Measurements from ENCODE around the gene BTG4. TPM values are rescaled to one million over a fixed set of nuclear protein-coding genes. Genes with fewer than 3 reads are reported as not detected.

Gene BTG4
- total and polyA plus RNA-seq, 2 donors (not counting 1 experiment from before 2014, with no cell fraction given) = not detected

DNA sequence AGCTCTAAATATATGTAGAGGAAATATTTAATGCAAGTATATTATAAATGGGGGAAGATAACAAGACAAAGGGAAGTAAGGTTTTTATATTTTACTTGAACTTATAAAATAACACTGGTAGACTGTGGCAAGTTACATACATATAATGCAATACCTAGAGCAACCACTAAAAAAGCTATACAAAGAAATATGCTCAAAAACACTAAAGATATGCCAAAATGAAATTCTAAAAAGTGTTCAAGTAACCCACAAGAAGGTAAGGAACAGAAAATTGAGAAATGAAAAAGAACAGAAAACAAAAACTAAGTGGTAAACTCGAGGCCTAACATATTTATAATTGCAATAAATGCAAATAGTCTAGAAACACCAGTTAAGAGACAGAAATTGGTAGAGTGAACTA is 32.5 kb downstream of the BTG4 start:
- Histone ChIP-seq H3K4me1 (ENCODE audit: control insufficient read depth in 2 of 2, insufficient read depth in 2 of 2, low read length in 2 of 2) (no peaks in the 10 kb centered on the region), H3K79me2 (ENCODE audit: control insufficient read depth, insufficient read depth, low read length) (no peaks in the 10 kb centered on the region), H3K4me3 (ENCODE audit: control extremely low read depth in 1 of 5, extremely low read depth in 1 of 5, insufficient read depth in 1 of 5, low read depth in 2 of 5, low read length in 4 of 5) (no peak overlapping the region), H3K9me3 (ENCODE audit: control extremely low read depth in 1 of 3, control insufficient read depth in 2 of 3, insufficient read depth in 1 of 3, low read length in 2 of 3) (peaks cover 0 to 14% (median 7%) of the 10 kb centered on the region in 3 donors), H3K36me3 (replicated peaks in 1 of 2; ENCODE audit: control extremely low read depth in 1 of 2, control insufficient read depth in 1 of 2, extremely low read depth in 1 of 2, insufficient read depth in 2 of 2, low read length in 1 of 2) (no peaks in the 10 kb centered on the region), H2AFZ (ENCODE audit: insufficient read depth, low read depth, low read length, poor library complexity, severe bottlenecking) (no peak overlapping the region), H3K9ac (ENCODE audit: low read length) (no peak overlapping the region), H4K20me1 (ENCODE audit: control insufficient read depth, insufficient read depth, low read length, poor library complexity, severe bottlenecking) (no peaks in the 10 kb centered on the region), H3K4me2 (replicated peaks; ENCODE audit: low read depth, low read length, poor library complexity, severe bottlenecking) (no peak overlapping the region), H3K27ac (ENCODE audit: low read length in 2 of 2) (no peak overlapping the region), H3K27me3 (replicated peaks in 1 of 4; ENCODE audit: control extremely low read depth in 1 of 4, control insufficient read depth in 3 of 4, insufficient read depth in 4 of 4, low read length in 3 of 4) (peaks cover 0 to 7% (median 5%) of the 10 kb centered on the region in 4 experiments)
- TF ChIP-seq EZH2 (IDR thresholded peaks at IDR 0.05; ENCODE audit: borderline replicate concordance, insufficient read depth, low read depth, low read length, poor library complexity, severe bottlenecking) = no peak
- TF ChIP-seq, protein P1, sequence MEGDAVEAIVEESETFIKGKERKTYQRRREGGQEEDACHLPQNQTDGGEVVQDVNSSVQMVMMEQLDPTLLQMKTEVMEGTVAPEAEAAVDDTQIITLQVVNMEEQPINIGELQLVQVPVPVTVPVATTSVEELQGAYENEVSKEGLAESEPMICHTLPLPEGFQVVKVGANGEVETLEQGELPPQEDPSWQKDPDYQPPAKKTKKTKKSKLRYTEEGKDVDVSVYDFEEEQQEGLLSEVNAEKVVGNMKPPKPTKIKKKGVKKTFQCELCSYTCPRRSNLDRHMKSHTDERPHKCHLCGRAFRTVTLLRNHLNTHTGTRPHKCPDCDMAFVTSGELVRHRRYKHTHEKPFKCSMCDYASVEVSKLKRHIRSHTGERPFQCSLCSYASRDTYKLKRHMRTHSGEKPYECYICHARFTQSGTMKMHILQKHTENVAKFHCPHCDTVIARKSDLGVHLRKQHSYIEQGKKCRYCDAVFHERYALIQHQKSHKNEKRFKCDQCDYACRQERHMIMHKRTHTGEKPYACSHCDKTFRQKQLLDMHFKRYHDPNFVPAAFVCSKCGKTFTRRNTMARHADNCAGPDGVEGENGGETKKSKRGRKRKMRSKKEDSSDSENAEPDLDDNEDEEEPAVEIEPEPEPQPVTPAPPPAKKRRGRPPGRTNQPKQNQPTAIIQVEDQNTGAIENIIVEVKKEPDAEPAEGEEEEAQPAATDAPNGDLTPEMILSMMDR (IDR thresholded peaks at IDR 0.05) = no peak
- Mint-ChIP-seq H3K4me3 (no peak overlapping the region), H3K9me3 (ENCODE audit: insufficient read depth) (peaks cover 15% of the 10 kb centered on the region), H3K27me3 (peaks cover 41% of the 10 kb centered on the region), H3K4me1 (no peaks in the 10 kb centered on the region), H3K27ac (no peak overlapping the region)
- DNase-seq (no peak), ATAC-seq (ENCODE audit: low read depth) (no peak)
- intact Hi-C loops (cut with micrococcal nuclease) = no loop called here
- CTCF ChIA-PET = interaction anchor here (1.3 kb wide), 1 partner anchor 33 kb away, joined by 3 read pairs; no protein-coding TSS in a partner anchor
- WGBS (ENCODE audit: insufficient coverage) = no CpG with 5 or more reads among the region's 1 CpG
- POLR2A ChIA-PET = no interaction called here

DNA sequence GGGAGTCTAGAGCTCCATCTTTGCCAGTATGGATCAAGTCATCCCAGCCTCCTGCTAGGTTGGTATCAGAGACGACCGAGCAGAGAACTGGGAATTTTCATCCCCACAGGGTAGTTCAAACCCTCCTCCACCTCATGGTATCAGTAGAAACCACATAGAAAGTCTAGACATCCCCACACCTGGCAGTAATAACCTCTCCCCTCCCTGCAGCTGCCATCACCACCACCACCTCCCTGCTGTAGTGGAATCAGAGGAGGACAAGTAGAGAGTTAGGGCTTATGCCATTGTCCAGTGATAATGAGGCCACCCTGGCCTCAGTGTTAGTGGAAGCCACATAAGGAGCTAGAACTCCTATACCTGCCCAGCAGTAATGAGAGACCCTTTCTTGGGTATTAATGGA is 34.3 kb downstream of the BTG4 start:
- H2AFZ ChIP-seq (ENCODE audit: insufficient read depth, low read depth, low read length, poor library complexity, severe bottlenecking) = no peak overlapping the region
- H3K36me3 ChIP-seq (replicated peaks in 1 of 2; ENCODE audit: control extremely low read depth in 1 of 2, control insufficient read depth in 1 of 2, extremely low read depth in 1 of 2, insufficient read depth in 2 of 2, low read length in 1 of 2) = no peaks in the 10 kb centered on the region
- H4K20me1 ChIP-seq (ENCODE audit: control insufficient read depth, insufficient read depth, low read length, poor library complexity, severe bottlenecking) = no peaks in the 10 kb centered on the region
- H3K9me3 ChIP-seq (ENCODE audit: control extremely low read depth in 1 of 3, control insufficient read depth in 2 of 3, insufficient read depth in 1 of 3, low read length in 2 of 3) = peaks cover 0 to 8% (median 4%) of the 10 kb centered on the region in 3 donors
- Mint-ChIP-seq H3K27me3 (peaks cover 36% of the 10 kb centered on the region), H3K4me3 (no peak overlapping the region), H3K4me1 (no peaks in the 10 kb centered on the region), H3K27ac (no peak overlapping the region), H3K9me3 (ENCODE audit: insufficient read depth) (peaks cover 7% of the 10 kb centered on the region)
- intact Hi-C loops (cut with micrococcal nuclease) = no loop called here
- H3K4me1 ChIP-seq (ENCODE audit: control insufficient read depth in 2 of 2, insufficient read depth in 2 of 2, low read length in 2 of 2) = no peaks in the 10 kb centered on the region
- H3K4me3 ChIP-seq (ENCODE audit: control extremely low read depth in 1 of 5, extremely low read depth in 1 of 5, insufficient read depth in 1 of 5, low read depth in 2 of 5, low read length in 4 of 5) = no peak overlapping the region
- no peak overlapping the region for H3K4me2 ChIP-seq (replicated peaks; ENCODE audit: low read depth, low read length, poor library complexity, severe bottlenecking)
- ChIA-PET CTCF (no interaction called here), POLR2A (no interaction called here)
- TF ChIP-seq EZH2 (IDR thresholded peaks at IDR 0.05; ENCODE audit: borderline replicate concordance, insufficient read depth, low read depth, low read length, poor library complexity, severe bottlenecking) = no peak
- TF ChIP-seq, protein P1 (IDR thresholded peaks at IDR 0.05) = no peak
- peaks cover 0 to 10% (median 5%) of the 10 kb centered on the region in 4 experiments for H3K27me3 ChIP-seq (replicated peaks in 1 of 4; ENCODE audit: control extremely low read depth in 1 of 4, control insufficient read depth in 3 of 4, insufficient read depth in 4 of 4, low read length in 3 of 4)
- no peaks in the 10 kb centered on the region for H3K79me2 ChIP-seq (ENCODE audit: control insufficient read depth, insufficient read depth, low read length)
- H3K27ac ChIP-seq (ENCODE audit: low read length in 2 of 2) = no peak overlapping the region
- no peak overlapping the region for H3K9ac ChIP-seq (ENCODE audit: low read length)
- ATAC-seq (ENCODE audit: low read depth) (no peak), DNase-seq (no peak)
- WGBS (ENCODE audit: insufficient coverage) = 100% methylated on average over 1 of the region's 2 CpGs

Measured in B cell (primary cell).